DND-41 (cell line): Measurements from ENCODE around the gene ORM2.

Source experiments
- ATAC-seq: fragments of 200-7000 bp; cut with Tn5 transposase; 3 replicates; pipeline ENCODE4 v1.9.1; 2021; ENCODE audit warnings: low read depth; ENCODE audit not compliant: insufficient read depth
- DNase-seq: peaks from one replicate; pipeline ENCODE4 v3.0.0-alpha.2; 2020
- H2AFZ ChIP-seq: 2 replicates; pipeline ENCODE4 v1.6.0; 2012; ENCODE audit warnings: low read depth, low read length
- H3K27ac ChIP-seq: 2 replicates; pipeline ENCODE4 v1.5.1; 2012; ENCODE audit warnings: low read length, inconsistent platforms
- H3K27me3 ChIP-seq: fragments of 200-600 bp; sonication (generic); 2 replicates; pipeline ENCODE4 v1.6.0; 2012; ENCODE audit warnings: low read length, mild to moderate bottlenecking, inconsistent platforms; ENCODE audit not compliant: insufficient read depth, poor library complexity
- H3K36me3 ChIP-seq: 2 replicates; pipeline ENCODE4 v1.5.1; 2012; ENCODE audit warnings: low read length, inconsistent platforms; ENCODE audit not compliant: insufficient read depth
- H3K4me1 ChIP-seq: 2 replicates; pipeline ENCODE4 v1.5.1; 2012; ENCODE audit warnings: mild to moderate bottlenecking, low read length; ENCODE audit not compliant: insufficient read depth
- H3K4me2 ChIP-seq: 2 replicates; pipeline ENCODE4 v1.6.0; 2012; ENCODE audit warnings: mild to moderate bottlenecking, moderate library complexity, low read length, inconsistent platforms; ENCODE audit not compliant: insufficient read depth
- H3K4me3 ChIP-seq, 2 experiments: fragments of 200-600 bp in 1 of 2; shearing (Covaris generic) in 1 of 2; 2 replicates each; pipeline ENCODE4 v1.5.1; 2012 to 2016; ENCODE audit warnings: inconsistent platforms in 2 of 2, low read length in 2 of 2, mild to moderate bottlenecking in 2 of 2, low read depth in 1 of 2, moderate library complexity in 1 of 2
- H3K79me2 ChIP-seq: 2 replicates; pipeline ENCODE4 v1.6.0; 2012; ENCODE audit warnings: low read length, inconsistent platforms; ENCODE audit not compliant: insufficient read depth
- H3K9ac ChIP-seq: 2 replicates; pipeline ENCODE4 v1.6.0; 2012; ENCODE audit warnings: low read depth, mild to moderate bottlenecking, inconsistent platforms, low read length, moderate library complexity
- H3K9me3 ChIP-seq: 2 replicates; pipeline ENCODE4 v1.5.1; 2012; ENCODE audit warnings: low read length, moderate library complexity, mild to moderate bottlenecking, inconsistent platforms; ENCODE audit not compliant: insufficient read depth, severe bottlenecking
- H4K20me1 ChIP-seq: 2 replicates; pipeline ENCODE4 v1.6.0; 2012; ENCODE audit warnings: low read length; ENCODE audit not compliant: insufficient read depth
- EZH2 ChIP-seq: IDR thresholded peaks from 3 replicates; pipeline ENCODE4 v1.6.1; 2012; ENCODE audit warnings: borderline replicate concordance, low read depth, mild to moderate bottlenecking, moderate library complexity, low read length, inconsistent platforms; ENCODE audit not compliant: severe bottlenecking
- TF ChIP-seq, protein P1 (sequence below): IDR thresholded peaks from 2 replicates; pipeline ENCODE4 v1.5.1; 2012; ENCODE audit warnings: borderline replicate concordance, low read length, moderate library complexity, mild to moderate bottlenecking; ENCODE audit not compliant: poor library complexity, severe bottlenecking; ENCODE audit errors: extremely low read depth

The ORM2 gene

GRCh38 chr9:114347675-114348074 is 18.0 kb downstream of the ORM2 start:
- no peak overlapping the region for H3K4me2 ChIP-seq
- no peaks in the 10 kb centered on the region for H3K27me3 ChIP-seq
- TF ChIP-seq, protein P1, sequence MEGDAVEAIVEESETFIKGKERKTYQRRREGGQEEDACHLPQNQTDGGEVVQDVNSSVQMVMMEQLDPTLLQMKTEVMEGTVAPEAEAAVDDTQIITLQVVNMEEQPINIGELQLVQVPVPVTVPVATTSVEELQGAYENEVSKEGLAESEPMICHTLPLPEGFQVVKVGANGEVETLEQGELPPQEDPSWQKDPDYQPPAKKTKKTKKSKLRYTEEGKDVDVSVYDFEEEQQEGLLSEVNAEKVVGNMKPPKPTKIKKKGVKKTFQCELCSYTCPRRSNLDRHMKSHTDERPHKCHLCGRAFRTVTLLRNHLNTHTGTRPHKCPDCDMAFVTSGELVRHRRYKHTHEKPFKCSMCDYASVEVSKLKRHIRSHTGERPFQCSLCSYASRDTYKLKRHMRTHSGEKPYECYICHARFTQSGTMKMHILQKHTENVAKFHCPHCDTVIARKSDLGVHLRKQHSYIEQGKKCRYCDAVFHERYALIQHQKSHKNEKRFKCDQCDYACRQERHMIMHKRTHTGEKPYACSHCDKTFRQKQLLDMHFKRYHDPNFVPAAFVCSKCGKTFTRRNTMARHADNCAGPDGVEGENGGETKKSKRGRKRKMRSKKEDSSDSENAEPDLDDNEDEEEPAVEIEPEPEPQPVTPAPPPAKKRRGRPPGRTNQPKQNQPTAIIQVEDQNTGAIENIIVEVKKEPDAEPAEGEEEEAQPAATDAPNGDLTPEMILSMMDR: no peak
- no peak for TF ChIP-seq EZH2
- no peak overlapping the region for H3K9ac ChIP-seq
- no peak overlapping the region for H3K27ac ChIP-seq
- no peaks in the 10 kb centered on the region for H3K79me2 ChIP-seq
- H3K9me3 ChIP-seq: no peaks in the 10 kb centered on the region
- DNase-seq (no peak), ATAC-seq (no peak)
- no peak overlapping the region for H3K4me3 ChIP-seq
- H3K4me1 ChIP-seq: peaks cover 20% of the 10 kb centered on the region
- H3K36me3 ChIP-seq: peaks cover 91% of the 10 kb centered on the region
- no peak overlapping the region for H2AFZ ChIP-seq
- H4K20me1 ChIP-seq: 0 out of 2 replicates have a peak, but pooled peaks cover 3% of the 10 kb centered on the region

DNA sequence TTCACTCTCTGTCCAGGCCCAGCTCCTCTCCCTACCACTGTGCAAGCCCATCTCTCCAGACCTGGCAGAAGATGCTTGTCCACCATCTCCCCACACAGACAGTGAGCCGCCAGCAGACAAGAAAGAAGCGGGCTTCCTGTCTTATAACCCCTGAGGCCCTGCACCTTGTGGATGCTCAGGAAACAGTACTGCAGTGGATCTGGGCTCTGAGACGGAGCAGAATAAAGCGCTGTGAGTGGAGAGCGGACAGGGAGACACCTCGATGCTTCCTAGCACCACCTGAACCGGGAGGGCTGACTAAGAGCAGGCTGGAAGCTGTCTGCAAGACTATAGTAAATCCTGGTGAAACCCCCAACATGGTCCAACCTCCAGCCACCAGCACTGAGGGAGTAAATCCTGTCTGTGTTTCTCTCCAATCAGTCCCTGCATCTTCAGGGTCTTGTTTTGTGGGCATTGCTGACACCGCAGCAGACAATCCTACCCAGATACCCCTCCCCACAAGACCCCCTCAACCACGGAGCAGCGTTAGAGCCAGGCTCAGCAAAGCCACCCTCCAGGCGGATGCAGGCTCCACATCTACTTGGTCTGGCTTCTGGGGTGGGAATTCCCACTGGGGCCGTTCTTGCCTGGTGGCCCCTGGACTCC is 18.7 kb downstream of the ORM2 start:
- Histone ChIP-seq H3K4me1 (peaks cover 20% of the 10 kb centered on the region), H3K27me3 (no peaks in the 10 kb centered on the region), H3K4me2 (no peak overlapping the region), H3K36me3 (peaks cover 90% of the 10 kb centered on the region), H3K9me3 (no peaks in the 10 kb centered on the region), H3K79me2 (no peaks in the 10 kb centered on the region), H2AFZ (no peak overlapping the region), H3K9ac (no peak overlapping the region), H4K20me1 (0 out of 2 replicates have a peak, but pooled peaks cover 3% of the 10 kb centered on the region), H3K27ac (peak overlapping the region; percentile 63), H3K4me3 (no peak overlapping the region)
- ATAC-seq: no peak
- DNase-seq: no peak
- no peak for TF ChIP-seq EZH2
- TF ChIP-seq, protein P1: no peak

- Histone ChIP-seq H3K9me3 (no peaks in the 10 kb centered on the region), H3K27me3 (no peaks in the 10 kb centered on the region), H2AFZ (no peak overlapping the region), H3K4me1 (peaks cover 20% of the 10 kb centered on the region), H3K79me2 (no peaks in the 10 kb centered on the region), H3K36me3 (peaks cover 89% of the 10 kb centered on the region), H3K27ac (peak overlapping the region; percentile 63), H3K4me3 (no peak overlapping the region), H4K20me1 (0 out of 2 replicates have a peak, but pooled peaks cover 3% of the 10 kb centered on the region), H3K9ac (peak overlapping the region; percentile 25; the same call in 1 of the 2 replicates), H3K4me2 (no peak overlapping the region)
- peak; percentile 91 for ATAC-seq
- TF ChIP-seq EZH2: no peak
- TF ChIP-seq, protein P1: no peak
- DNase-seq: peak; percentile 85
Observed at GRCh38 chr9:114348906-114349482, 19.3 kb downstream of the ORM2 start.
